GM21447 (cell line): ENCODE results near the gene ECE2.
A peak's percentile ranks its signal among the peaks of the same experiment; 100 is the strongest.

ENCODE experiments used
- ATAC-seq: cut with Tn5 transposase; IDR thresholded peaks from one replicate; pipeline ENCODE4 v1.9.1; 2021; ENCODE audit not compliant: unreplicated experiment

ECE2 gene

DNA sequence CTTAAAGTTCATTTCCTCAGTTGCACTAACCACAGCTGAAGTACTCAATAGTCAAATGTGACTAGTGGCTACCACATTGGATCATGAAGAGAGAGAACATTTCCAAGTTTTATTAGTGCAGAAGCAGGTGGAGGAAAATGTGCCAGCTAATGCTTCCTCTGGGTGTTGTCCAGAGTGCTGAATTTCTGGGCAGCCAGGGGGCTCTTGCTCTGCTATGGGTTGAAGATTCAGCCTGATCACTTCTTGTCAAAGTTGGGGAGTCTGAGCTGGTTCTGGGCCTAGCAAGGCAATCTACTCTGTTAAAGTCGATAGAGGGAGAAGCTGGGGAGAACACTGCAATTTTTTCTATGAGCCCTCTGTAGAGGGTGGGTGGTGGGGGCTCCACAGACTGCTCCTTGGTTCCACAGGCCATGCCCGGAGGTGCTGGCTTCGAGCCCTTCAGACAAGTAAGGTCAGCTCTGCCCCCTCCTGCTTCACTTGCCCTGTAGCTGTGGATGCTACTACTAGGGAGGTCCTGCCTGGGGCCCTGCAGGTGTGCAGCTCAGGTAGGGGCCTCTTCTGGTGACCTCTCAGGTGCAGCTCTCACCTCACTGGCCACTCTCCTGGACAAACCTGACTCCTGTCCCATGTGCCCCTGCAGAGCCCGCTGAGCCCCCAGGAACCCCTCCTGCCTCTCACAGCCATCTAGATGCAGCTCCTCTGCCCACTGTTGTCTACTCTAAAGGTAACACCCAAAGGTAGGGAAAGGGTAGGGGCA, 35.3 kb upstream of the ECE2 start:
- ATAC-seq, result no peak

DNA sequence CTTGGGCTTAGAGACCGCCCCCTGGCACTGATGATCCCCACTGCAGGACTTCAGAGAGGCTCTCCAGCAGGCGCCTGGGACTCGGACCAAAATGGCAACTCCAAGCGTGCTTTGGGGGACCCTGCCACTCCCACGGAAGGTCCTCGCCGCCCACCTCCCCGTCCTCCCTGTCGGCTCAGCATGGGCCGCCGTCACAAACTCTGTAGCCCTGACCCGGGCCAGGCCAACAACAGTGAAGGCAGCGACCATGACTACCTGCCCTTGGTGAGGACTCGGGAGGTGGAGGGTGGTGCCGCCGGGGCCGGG, 34.7 kb upstream of the ECE2 start:
- ATAC-seq, result no peak

DNA sequence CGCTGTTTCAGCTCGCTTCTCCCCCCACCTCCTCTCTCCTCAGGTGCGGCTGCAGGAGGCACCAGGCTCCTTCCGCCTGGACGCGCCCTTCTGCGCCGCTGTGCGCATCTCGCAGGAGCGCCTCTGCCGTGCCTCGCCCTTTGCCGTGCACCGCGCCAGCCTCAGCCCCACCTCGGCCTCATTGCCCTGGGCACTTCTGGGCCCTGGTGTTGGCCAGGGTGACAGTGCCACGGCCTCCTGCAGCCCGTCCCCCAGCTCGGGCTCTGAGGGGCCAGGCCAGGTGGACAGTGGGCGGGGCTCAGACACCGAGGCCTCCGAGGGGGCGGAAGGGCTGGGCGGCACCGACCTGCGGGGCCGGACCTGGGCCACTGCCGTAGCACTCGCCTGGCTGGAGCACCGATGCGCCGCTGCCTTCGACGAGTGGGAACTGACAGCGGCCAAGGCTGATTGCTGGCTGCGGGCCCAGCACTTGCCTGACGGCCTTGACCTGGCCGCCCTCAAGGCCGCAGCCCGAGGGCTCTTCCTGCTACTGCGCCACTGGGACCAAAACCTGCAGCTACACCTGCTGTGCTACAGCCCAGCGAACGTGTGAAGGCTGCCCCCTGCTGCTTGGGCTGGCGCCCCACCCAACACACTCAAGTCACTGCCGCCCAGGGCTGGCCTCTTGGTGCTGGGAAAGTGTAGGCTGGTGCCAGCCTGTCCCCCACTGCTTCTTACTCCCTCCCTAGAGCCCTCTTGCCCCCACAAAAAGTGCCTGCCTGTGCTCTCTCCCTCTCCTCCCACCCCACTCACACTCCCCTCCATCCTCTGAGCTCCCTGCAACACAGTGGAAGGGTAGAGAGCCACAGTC, 34.1 kb upstream of the ECE2 start:
- ATAC-seq, result no peak

DNA sequence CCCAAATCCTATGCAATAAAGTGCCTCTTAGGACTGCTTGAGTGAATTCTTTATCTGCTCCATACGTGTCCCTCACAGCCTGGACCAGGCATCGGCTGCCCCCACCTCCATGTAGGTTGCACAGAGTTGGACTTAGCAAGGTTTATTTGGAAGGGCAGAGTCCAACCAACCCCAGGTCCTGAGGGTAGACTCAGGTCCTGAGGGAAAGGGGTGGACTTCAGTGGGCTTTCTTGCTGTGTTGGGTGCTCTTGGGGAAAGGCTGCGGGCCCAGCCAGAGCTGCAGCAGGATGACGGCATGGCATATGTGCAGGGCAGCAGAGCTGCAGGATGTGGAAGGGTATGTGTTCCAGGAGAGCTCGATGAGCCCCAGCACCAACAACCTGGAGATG, 33.5 kb upstream of the ECE2 start:
- no peak for ATAC-seq

DNA sequence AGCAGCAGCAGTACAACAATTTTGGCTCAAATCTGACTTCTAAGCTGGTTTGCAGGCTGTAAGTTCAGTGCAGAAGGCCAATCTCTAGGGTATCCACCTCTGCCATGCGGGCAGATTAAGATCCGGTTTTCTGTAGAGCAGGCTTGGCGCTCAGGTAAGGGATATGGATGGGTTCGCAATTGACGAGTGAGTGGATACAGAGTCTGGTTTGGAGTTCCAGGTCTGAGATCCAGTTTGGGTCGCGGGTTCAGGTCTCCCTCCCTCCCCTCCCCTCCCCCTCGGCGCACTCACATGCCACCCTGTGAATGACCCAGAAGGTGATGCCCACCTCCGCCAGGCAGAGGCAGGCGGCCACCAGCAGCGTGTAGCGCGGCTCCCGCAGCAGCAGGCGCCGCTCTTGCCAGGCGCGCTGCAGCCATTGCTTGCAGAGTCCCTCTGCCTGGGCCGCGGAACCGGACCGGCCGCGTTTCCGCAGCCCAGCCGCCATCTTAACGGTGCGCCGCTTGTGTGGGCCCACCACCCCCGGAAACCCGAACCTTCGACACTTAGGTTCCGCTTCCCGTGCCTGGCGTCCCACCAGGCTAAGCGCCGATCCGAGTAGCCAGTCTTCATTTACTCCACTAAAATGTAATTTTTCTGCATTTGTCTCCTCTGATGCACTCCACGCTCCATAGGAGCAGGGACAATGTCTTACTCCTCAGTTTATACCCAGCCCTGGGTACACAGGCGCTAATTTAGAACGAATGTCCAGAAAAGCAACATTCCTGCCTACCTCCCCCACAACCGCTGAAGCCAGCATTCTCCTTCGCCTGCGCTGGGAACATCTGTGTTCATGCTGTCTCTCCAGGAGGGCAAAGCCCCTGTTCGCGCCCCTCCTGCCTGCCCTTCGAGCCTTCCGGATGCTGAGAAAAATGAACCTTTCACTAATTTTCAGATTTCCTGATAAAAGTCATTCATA, 27.1 kb upstream of the ECE2 start, which contains the start of gene ALG3:
ALG3 (minus strand) TSS at position 509 of the 958 bp plus-strand sequence; CDS start at position 487, 22 bp downstream.
- ATAC-seq, result peak; percentile 46

DNA sequence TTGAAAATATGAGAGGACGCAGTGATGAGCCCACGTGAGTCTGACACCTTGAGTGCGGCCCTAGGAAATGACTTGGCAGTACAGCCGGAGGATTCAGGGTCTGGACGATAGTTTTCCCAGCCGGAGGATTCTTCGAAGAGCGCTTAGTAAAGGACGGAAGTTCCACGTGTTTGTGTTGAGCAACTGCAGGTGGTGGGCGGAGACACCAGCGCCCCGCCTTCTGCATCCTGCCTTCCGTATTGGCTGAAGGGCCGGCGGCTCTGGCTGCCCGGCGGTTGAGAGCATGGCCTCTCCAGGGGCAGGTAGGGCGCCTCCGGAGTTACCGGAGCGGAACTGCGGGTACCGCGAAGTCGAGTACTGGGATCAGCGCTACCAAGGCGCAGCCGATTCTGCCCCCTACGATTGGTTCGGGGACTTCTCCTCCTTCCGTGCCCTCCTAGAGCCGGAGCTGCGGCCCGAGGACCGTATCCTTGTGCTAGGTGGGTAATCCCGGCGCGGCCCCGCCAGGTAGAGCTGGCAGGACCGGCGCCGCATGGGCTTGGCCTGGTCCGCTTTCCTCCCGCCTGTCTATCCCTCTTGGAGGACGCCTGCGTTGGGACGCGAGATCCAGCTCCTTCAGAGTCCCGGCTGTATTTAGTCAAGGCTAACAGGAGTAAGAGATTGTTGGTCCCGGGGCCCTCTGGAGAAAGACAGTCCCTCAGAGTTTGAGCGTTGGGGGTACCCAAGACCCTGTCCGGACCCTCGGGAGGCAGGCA, 26.2 kb upstream of the ECE2 start, which contains the start of gene EEF1AKMT4:
EEF1AKMT4 (plus strand) TSS at position 261 of the 755 bp plus-strand sequence; CDS start at position 284, 23 bp downstream.
- peak; percentile 81 for ATAC-seq

DNA sequence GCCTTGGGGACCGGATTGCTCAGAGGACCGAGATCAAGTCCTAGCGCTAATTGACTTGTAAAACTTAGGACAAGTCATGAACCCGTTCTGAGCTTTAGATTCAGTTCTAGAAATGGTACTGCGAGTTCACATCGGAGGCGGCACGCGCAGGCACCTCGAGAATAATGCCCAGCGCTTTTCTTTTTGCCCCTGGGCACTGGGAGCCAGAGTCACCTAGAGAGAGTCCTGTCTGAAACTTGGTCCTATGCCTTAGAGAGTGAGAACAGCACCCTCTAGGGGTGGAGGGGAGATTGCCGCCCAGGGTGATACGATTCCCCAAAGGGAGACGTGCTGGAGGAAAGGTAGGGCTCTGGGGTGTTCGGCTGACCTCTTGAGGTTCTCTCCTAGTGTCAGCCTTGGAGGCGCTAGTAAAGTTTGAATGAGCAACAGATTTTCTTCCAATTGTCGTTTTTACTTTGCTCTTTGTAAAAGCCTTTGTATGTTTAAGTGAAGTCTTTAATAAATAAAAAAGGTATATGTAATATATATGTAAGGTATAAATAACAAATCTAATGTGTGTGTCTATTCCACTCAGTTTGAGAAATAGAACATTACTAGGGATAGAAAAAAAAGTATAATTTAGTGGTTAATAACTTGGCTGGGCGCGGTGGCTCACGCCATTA, 25.5 kb upstream of the ECE2 start:
- peak; percentile 77 for ATAC-seq

DNA sequence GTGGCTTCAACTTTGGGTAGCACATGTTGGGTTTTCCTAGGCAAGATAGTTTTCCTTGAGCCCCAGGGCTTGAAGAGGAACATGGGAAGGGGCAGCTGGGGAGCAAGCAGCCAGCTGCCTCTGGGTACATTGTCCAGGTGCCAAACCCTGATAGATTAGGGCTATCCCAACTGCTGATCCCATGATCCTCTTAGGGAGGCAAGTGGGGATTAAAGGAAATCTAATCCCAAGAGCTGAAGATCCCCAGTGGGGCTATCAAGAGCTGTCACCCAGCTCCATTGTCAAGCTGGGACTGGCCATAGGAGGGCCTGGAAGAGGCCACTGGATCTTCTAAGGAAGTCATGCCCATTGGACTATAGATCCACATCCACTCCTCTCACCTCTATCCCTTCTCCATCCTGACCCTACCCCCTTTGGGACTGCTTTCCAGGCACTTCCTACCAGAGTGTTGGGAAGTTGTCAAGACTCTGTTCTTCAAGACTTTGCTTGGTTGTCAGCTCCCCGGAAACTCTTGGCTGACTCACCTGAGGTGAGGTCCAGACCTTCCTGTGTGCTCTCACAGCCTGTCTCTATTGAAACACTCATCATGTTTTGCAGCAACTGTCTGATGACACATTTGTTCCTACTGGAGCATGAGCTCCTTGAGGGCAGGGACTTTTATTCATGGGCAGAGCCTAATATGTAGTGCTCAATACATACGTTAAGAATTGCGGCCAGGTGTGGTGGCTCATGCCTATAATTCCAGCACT, 20.4 kb upstream of the ECE2 start:
- no peak for ATAC-seq

DNA sequence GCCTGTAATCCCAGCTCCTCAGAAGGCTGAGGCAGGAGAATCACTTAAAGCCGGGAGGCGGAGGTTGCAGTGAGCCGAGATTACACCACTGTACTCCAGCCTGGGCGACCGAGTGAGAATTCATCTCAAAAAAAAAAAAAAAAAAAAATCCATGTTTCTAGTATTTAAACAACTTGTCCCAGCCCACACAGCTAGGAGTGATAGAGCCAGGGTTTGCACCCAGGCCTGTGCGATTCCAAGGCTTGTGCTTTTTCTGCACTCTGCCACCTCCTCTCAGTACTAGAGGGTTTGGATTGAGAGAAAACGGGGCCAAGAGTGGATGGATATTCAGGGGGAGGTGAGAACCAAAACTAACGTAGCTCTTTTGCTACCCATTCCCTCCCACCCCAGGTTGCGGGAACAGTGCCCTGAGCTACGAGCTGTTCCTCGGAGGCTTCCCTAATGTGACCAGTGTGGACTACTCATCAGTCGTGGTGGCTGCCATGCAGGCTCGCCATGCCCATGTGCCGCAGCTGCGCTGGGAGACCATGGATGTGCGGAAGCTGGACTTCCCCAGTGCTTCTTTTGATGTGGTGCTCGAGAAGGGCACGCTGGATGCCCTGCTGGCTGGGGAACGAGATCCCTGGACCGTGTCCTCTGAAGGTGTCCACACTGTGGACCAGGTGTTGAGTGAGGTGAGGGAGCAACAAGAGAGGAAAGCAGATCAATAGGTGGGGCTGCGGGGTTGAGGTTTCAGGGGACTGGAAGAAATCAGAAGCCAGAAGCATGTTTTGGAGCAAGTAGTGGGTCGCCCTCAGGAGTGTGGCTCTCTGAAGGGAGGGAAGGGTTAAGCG, 18.5 kb upstream of the ECE2 start:
- no peak for ATAC-seq

DNA sequence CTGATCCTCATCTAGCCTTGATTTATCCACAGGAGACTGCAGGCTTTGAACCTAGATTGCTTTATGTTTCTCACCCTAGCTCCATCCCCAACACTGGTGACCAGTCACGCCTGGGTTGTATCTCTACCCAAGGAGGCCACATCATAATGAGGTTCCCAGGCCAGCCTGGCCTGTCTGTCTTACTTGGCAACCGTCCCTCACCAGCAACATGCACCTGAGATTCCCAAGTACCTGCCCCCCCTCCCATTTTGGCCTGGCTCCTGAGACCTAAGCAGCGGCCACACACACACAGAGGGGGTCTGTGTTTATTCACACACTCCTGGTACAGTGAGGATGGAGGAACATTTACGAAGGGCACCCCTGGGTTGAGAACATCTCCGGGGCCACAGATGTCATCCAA, 16.9 kb upstream of the ECE2 start:
- ATAC-seq, result no peak

DNA sequence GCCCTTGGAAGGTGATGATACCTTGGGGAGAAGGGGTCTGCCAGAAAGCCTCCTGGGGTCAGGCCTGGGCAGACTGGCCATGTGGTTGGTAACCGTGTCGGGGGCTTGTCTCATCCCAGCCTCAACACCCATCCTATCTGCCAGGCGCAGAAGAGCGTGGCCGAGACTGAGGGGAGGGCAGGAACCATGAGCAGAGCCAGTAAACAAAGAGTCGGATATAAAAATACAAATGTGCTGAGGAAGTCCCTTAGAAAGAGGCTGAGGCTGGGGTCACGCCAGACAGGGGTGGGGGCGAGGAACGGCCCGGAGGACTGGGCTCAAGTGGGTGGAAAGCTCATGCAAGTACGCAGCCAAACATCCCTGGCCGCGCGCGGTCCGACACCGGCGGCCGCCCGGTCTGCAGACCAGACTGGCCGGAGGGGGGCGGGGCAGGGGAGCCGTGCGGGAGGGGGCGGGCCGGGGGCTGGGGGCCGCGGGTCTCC, 16.4 kb upstream of the ECE2 start:
- ATAC-seq, result no peak

DNA sequence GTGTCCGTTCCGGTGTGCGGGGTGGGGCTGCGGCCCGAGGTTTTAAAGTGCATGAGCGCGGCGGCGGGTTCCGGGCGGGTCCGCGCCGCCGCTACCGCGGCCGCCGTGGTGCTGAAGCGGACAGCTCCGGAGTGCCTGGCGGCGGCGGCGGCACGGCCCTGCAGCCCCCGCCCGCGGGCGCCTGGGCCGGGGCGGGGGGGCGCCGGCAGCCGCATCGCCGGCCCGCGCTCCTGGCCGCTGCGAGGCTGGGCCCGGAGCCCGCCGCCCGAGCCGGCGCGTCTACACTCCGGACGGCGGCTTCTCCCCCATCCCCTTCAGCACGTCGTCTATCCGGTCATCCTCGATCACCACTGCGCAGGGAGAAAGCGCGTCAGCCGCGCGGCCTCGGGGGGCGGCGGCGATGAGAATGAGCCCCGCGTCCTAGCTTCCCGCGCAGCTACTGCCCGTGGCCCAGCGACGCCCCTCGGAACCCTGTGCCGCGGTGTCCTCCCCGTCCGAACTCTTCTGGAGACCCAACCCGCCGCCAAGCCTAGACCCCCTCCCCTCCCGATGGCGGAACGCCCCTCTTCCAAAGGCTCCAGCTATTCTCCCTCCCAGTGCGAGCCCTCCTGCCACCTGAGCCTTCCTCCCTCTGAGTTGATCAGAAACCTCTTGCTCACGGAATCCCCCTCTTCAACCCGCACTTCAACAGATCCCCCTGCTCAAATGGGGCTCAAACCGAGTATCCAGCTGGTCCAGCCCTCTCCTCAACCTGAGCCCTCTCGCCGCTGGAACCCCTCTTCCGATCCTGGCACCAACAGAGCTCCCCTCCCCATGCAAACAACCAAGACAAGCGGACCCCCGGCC, 15.7 kb upstream of the ECE2 start:
- ATAC-seq, result no peak

DNA sequence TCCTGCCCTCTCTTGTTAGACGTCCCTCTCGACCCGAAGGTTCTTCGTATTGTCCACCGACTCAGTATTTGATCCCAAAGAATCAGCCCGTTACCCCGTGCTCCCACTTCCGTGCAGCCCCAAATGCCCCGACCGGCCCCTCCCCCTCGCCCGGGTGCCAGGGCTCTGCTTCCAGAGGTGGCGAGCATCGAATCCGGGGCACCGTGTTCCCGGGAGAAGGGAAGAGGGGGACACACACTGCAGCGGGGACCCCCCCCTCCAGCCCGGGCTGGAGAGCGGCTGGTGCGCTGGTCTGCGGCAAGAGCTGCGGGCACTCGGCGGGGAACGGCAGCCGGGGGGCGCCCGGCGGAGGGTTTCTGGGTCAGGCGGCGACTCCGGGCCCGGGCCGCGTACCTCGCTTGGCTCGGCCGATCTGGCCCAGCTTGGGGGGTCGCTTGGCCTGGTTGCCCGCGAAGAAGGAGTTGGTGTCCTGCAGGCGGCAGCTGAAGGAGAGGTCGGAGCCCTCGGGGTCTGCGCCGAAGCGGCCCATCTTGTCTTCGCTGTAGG, 15.0 kb upstream of the ECE2 start:
- ATAC-seq, result no peak

DNA sequence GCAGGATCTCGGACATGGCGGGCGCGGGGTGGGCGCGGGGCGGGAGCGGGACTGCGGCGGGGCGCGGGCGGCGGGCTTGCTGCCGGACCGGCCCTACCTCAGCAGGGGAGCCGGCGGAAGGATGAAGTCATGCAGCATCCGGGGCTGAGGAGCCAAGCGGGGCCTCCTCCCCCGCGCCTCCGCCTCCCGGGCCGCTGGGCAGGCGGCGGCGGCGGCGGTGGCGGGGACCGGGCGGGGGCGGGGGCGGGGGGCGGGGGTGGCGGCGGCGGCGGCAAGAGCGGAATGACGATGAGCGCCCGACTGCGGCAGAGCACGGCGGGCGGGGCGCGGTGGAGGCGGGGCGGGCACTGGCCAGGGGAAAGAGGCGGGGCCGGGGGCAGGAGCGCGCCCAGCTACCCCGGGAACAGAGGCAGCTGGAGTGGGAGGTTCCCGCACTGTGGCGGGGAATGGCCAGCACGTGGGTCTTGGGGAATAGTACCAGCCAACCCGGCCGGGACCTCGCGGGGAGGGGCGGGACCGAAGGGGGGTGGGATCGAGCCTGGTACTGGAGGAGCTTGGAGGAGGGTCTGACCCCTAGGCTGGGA, 14.5 kb upstream of the ECE2 start, which contains the start of gene CAMK2N2:
CAMK2N2 (minus strand) TSS at position 284 of the 584 bp plus-strand sequence; CDS start at position 16, 268 bp downstream.
- no peak for ATAC-seq

DNA sequence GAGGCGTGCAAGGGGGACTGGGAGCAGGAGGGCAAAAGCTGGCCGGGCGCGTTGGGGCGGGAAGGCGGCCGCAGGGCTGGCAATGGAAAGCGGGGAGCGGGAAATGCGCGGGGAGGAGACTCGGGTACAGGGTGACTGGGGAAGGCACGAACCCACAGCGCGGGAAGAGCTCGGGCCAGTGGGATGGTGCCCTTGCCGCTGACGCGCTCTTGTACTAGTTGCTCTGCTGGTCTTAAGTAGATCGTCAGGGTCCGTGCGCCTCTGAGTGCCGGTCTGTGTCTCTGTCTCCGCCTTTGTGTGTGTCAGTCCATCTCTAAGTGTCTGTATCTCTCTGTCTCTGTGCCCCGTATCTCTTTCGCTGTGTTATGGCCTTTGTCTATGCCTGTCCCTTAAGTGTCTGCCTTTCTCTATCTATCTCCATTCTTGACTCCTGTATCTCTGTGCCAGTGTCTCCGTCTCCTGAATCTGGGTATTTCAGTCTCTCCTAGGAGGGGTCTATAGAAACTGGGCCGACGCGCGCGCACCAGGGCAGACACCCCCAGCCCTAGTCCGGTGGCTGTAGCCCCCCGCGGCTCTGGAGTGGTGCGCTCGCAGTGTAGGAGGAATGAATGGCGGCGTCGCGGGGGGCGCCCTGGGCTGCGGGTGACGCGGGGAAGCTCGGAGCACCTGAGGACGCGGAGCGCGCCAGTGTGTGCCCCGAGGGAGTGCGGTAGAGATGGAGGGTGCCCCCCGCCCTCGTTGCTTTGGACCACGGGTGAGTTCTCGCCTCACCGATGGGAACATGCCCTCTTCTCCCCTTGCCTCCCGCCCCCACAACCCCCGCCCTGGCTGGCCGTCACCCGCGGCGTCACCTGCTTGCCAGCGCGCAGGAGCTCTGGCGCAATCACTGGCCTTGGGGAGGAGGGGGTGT, 13.7 kb upstream of the ECE2 start:
- ATAC-seq, result no peak
